Body of pancreas (tissue), 4 donors: ENCODE results near the gene COL6A2. TPM values are rescaled to one million over a fixed set of nuclear protein-coding genes. Genes with fewer than 3 reads are reported as not detected.

ENCODE experiments used
- ATAC-seq: fragments of 150-250 bp; one replicate; pipeline ENCODE4 v1.9.1; 2016
- DNase-seq, 4 donors: peaks; one replicate each; pipeline ENCODE4 v3.0.0-alpha.2; 2019
- H3K27ac ChIP-seq, 4 donors: fragments of 200-600 bp; sonication (generic); 1 replicate in 3 of 4; 2 replicates in 1 of 4; pipeline versions ENCODE4 v1.5.1 to v1.6.1; 2016 to 2019; ENCODE audit warnings: mild to moderate bottlenecking in 1 of 4, mixed read lengths in 1 of 4, moderate library complexity in 1 of 4
- H3K27me3 ChIP-seq, 2 donors: fragments of 200-600 bp; sonication (generic); one replicate each; pipeline ENCODE4 v1.6.0; 2016; ENCODE audit warnings: mild to moderate bottlenecking in 1 of 2
- H3K36me3 ChIP-seq, 2 donors: fragments of 200-600 bp; sonication (generic); replicated peaks in 1 of 2; 2 replicates each; pipeline ENCODE4 v1.5.1; 2016; ENCODE audit warnings: low read depth in 2 of 2; ENCODE audit not compliant: insufficient read depth in 1 of 2
- H3K4me1 ChIP-seq: fragments of 200-600 bp; sonication (generic); one replicate; pipeline ENCODE4 v1.6.0; 2016
- H3K4me3 ChIP-seq, 2 donors: fragments of 200-600 bp; sonication (generic); 1 replicate in 1 of 2; 2 replicates in 1 of 2; pipeline ENCODE4 v1.5.1; 2016 to 2019
- H3K9me3 ChIP-seq, 3 donors: fragments of 200-600 bp; sonication (generic); 1 replicate in 2 of 3; 2 replicates in 1 of 3; pipeline ENCODE4 v1.5.1; 2016
- CTCF ChIP-seq, 7 experiments: fragments of 450-650 bp in 4 of 7; fragments of 200-600 bp in 3 of 7; sonication (generic) in 3 of 7; IDR thresholded peaks; one replicate each; pipeline ENCODE4 v1.5.1; 2016 to 2019; ENCODE audit warnings: antibody characterized with exemption in 7 of 7
- POLR2A ChIP-seq, 3 donors: fragments of 450-650 bp; IDR thresholded peaks; one replicate each; pipeline ENCODE4 v1.6.1; 2016; ENCODE audit warnings: antibody characterized with exemption in 3 of 3, mild to moderate bottlenecking in 2 of 3
- WGBS, 2 donors: methylation state at CpG; one replicate each; pipeline ENCODE4 v1.1.5; 2017; 5-methylcytosine and 5-hydroxymethylcytosine counted together
- intact Hi-C: fragments of 100-400 bp; cut with DNase I; formaldehyde crosslinking; loops from one replicate; pipeline ENCODE4 v1.15.1; 2023
- total RNA-seq, 2 donors: library from RNA; depleted of rRNA; stranded (reverse); fragments of >200 nt; gene quantifications; one replicate each; pipeline ENCODE4 v1.1.0, GENCODE V29; 2016

The COL6A2 gene
- total RNA-seq, 2 donors from 2014 or later = 72.1 to 339 TPM

- H3K27ac ChIP-seq = no peak overlapping the region
- no peaks in the 10 kb centered on the region for H3K4me1 ChIP-seq
- WGBS, 2 donors = 83% methylated on average over 8 to 20 of the region's 20 CpGs
- no peak for ATAC-seq
- no peak overlapping the region for H3K4me3 ChIP-seq
- H3K9me3 ChIP-seq = peaks cover 0 to 4% (median 0%) of the 10 kb centered on the region in 3 donors
- no peak for TF ChIP-seq POLR2A (IDR thresholded peaks at IDR 0.05)
- no peak for TF ChIP-seq CTCF (IDR thresholded peaks at IDR 0.05)
- no peaks in the 10 kb centered on the region for H3K27me3 ChIP-seq
- peak in 1 of 4 donors; percentile 1 for DNase-seq
- no peaks in the 10 kb centered on the region for H3K36me3 ChIP-seq
- intact Hi-C loops = no loop called here
Observed at GRCh38 chr21:46116189-46116775, 18.4 kb downstream of the COL6A2 start.

GRCh38 chr21:46116776-46117585 lies 19.1 kb downstream of the COL6A2 start:
- Histone ChIP-seq H3K27ac (no peak overlapping the region), H3K27me3 (no peaks in the 10 kb centered on the region), H3K9me3 (peaks cover 0 to 4% (median 0%) of the 10 kb centered on the region in 3 donors), H3K4me1 (no peaks in the 10 kb centered on the region), H3K4me3 (no peak overlapping the region), H3K36me3 (no peaks in the 10 kb centered on the region)
- peak in 2 of 4 donors; percentile 3 to 6 for DNase-seq
- WGBS, 2 donors = 67 to 73% methylated on average over 6 to 24 of the region's 24 CpGs
- TF ChIP-seq POLR2A (IDR thresholded peaks at IDR 0.05) = no peak
- no peak for TF ChIP-seq CTCF (IDR thresholded peaks at IDR 0.05)
- intact Hi-C loops = no loop called here
- ATAC-seq = no peak

GRCh38 chr21:46117586-46118315 lies 19.8 kb downstream of the COL6A2 start:
- no peak overlapping the region for H3K4me3 ChIP-seq
- intact Hi-C loops = no loop called here
- ATAC-seq (no peak), DNase-seq (peak in 2 of 4 donors; percentile 3 to 5)
- no peaks in the 10 kb centered on the region for H3K27me3 ChIP-seq
- TF ChIP-seq POLR2A (IDR thresholded peaks at IDR 0.05) = no peak
- no peak for TF ChIP-seq CTCF (IDR thresholded peaks at IDR 0.05)
- H3K9me3 ChIP-seq = peaks cover 0 to 4% (median 0%) of the 10 kb centered on the region in 3 donors
- no peaks in the 10 kb centered on the region for H3K4me1 ChIP-seq
- H3K36me3 ChIP-seq = no peaks in the 10 kb centered on the region
- WGBS, 2 donors = 62 to 68% methylated on average over 9 to 29 of the region's 29 CpGs
- no peak overlapping the region for H3K27ac ChIP-seq

GRCh38 chr21:46118316-46119143 lies 20.6 kb downstream of the COL6A2 start:
- TF ChIP-seq CTCF (IDR thresholded peaks at IDR 0.05) (no peak), POLR2A (IDR thresholded peaks at IDR 0.05) (no peak)
- intact Hi-C loops = no loop called here
- 52 to 83% methylated on average over 6 to 27 of the region's 27 CpGs for WGBS, 2 donors
- DNase-seq = peak in 2 of 4 donors; percentile 4 to 7
- Histone ChIP-seq H3K27ac (no peak overlapping the region), H3K27me3 (no peaks in the 10 kb centered on the region), H3K4me1 (no peaks in the 10 kb centered on the region), H3K4me3 (no peak overlapping the region), H3K9me3 (peaks cover 0 to 4% (median 0%) of the 10 kb centered on the region in 3 donors), H3K36me3 (no peaks in the 10 kb centered on the region)
- no peak for ATAC-seq
